ENCODE measurements around the gene PI4K2B. TPM values are rescaled to one million over a fixed set of nuclear protein-coding genes. Genes with fewer than 3 reads are reported as not detected.
"Not testable (repeated sequence)": the region's sequence is repeated elsewhere in the genome, so short reads cannot be mapped to it uniquely, and the experiment has no call there.

PI4K2B gene
- total RNA-seq, 2 experiments from 2014 or later, result 40.0 to 40.6 TPM

DNA sequence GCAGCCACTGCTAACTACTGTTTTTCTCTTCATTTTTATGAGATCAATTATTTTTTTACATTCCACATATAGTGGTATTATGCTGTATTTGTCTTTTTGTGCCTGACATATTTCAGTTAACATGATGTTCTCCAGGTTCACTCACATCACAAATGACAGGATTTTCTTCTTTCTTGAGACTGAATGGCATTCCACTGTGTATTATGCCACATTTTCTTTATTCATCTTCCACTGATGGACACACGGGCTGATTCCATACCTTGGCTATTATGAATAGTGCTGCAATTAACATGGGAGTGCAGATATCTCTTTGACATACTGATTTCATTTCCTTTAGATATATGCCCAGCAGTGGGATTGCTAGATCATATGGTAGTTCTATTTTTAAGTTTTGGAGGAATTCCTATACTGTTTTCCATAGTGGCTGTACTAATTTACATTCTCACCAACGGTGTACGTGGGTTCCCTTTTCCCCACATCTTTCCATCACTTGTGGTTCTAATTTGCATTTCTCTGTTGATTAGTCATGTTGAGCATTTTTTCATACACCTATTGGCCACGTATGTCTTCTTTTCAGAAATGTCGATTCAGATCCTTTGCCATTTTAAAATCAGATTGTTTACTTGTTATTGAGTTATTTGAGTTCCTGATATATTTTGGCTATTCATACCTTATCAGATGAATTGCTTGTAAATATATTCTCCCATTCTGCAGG is 63.9 kb downstream of the PI4K2B start:
- ChIA-PET POLR2A (no interaction called here), CTCF (no interaction called here)

- ChIA-PET CTCF (interaction anchor here (1.0 to 2.1 kb wide), 2 partner anchors 11 to 13 kb away, joined by 3 to 9 read pairs; partner anchors contain the start of gene ZCCHC4), POLR2A (no interaction called here)
Measured at GRCh38 chr4:25299476-25300203, 65.8 kb downstream of the PI4K2B start.

DNA sequence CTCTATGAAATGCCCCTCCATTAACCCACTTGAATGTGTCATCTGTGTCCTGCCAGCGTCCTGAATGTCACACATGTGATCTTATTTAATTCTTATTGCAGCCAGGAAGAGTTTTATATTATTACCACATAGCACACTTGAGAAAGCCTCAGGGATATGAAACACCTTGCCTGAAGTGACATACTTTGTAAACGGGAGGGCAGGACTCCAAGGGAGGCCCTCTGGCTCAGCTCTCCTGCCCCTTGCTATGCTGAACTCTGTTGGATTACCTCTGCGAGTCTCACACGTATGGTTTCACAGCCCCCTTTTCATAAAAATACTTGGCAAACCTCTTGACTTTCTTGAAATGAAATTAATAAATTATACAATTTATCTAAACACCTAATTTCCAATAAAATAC is 67.6 kb downstream of the PI4K2B start:
- ChIA-PET POLR2A (no interaction called here), CTCF (no interaction called here)

DNA sequence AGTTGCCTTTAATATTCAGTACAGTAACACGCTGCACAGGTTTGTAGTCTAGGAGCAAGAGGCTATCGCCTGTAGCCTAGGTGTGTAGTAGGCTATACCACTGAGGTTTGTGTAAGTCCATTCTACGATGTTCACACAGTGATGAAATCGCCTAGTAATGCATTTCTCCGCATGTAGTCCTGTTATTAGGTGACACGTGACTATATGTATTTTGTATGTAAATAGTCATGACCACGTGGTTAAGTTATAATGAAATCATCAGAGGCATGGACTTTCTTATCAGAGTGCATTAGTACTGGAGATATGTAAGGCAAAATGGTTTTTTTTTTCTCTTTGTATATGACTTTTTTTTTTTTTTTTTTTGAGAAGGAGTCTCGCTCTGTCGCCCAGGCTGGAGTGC is 68.8 kb downstream of the PI4K2B start:
- CTCF ChIA-PET, result interaction anchor here (1.9 kb wide), 1 partner anchor 10 kb away, joined by 6 read pairs; the partner anchor contains the start of gene ZCCHC4
- POLR2A ChIA-PET, result no interaction called here

- POLR2A ChIA-PET, result no interaction called here
Measured at GRCh38 chr4:25303578-25303977, 69.7 kb downstream of the PI4K2B start.

DNA sequence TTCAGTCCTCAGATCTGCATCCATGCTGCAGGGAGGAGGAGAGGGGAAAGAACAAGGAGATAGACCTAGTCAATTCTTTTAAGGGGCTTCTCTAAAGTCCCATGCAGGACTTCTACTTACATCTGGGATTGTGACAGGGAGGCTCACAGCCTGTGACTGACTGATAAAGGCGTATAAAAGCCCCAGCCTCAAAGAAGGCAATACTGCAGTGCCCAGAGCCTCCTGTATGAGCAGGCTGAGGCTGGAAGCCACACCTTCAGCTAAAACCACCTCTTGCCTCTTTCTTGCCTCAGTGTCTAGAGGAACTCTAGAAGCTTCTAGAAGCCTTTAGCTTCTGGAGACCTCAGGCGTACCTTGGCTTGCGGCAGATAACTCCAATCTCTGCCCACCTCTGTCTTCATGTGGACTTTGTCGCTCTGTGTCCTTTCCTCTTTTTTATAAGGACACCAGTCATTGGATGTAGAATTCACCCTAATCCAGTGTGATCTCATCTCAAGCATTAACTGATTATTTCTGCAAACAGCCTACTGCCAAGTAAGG is 72.8 kb downstream of the PI4K2B start:
- ChIA-PET CTCF (no interaction called here), POLR2A (no interaction called here)

More at GRCh38 chr4:25303578-25303977, 69.7 kb downstream of the PI4K2B start:
- CTCF ChIA-PET, result interaction anchor here (1.9 kb wide), 1 partner anchor 9 kb away, joined by 6 read pairs; the partner anchor contains the start of gene ZCCHC4

GRCh38 chr4:25307596-25307995 is 73.8 kb downstream of the PI4K2B start:
- ChIA-PET CTCF (no interaction called here), POLR2A (no interaction called here)

- CTCF ChIA-PET, result no interaction called here
- POLR2A ChIA-PET, result no interaction called here
Measured at GRCh38 chr4:25308306-25308705, 74.5 kb downstream of the PI4K2B start.

DNA sequence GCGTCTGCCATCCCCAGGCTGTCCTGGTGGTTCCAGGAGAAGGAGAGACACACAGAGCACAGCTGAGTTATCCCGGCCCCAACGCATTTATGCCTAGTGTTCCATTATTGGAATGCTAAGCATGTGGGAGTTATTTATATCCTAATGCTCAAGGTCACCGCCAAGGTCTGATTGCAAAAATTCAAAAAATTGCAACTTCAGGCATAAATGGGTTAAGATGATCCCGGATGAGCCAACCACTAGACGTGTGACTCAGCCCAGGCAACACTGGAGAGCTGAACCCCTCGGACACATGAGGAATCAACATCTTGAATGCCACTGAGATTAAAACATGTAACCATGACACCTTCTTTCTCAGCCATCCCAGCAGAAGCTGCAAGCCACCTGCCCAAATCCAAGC is 74.9 kb downstream of the PI4K2B start:
- POLR2A ChIA-PET, result no interaction called here
- CTCF ChIA-PET, result no interaction called here

- ChIA-PET CTCF (interaction anchor here (1.3 kb wide), 1 partner anchor 11 kb away, joined by 3 read pairs; no protein-coding TSS in a partner anchor), POLR2A (no interaction called here)
Measured at GRCh38 chr4:25310066-25310802, 76.4 kb downstream of the PI4K2B start.

- POLR2A ChIA-PET, result no interaction called here
- CTCF ChIA-PET, result interaction anchor here (0.6 to 2.1 kb wide), 3 partner anchors 12 to 77 kb away, joined by 3 to 18 read pairs (median 6); partner anchors contain the start of gene PI4K2B
Measured at GRCh38 chr4:25310803-25311166, 77.0 kb downstream of the PI4K2B start.

DNA sequence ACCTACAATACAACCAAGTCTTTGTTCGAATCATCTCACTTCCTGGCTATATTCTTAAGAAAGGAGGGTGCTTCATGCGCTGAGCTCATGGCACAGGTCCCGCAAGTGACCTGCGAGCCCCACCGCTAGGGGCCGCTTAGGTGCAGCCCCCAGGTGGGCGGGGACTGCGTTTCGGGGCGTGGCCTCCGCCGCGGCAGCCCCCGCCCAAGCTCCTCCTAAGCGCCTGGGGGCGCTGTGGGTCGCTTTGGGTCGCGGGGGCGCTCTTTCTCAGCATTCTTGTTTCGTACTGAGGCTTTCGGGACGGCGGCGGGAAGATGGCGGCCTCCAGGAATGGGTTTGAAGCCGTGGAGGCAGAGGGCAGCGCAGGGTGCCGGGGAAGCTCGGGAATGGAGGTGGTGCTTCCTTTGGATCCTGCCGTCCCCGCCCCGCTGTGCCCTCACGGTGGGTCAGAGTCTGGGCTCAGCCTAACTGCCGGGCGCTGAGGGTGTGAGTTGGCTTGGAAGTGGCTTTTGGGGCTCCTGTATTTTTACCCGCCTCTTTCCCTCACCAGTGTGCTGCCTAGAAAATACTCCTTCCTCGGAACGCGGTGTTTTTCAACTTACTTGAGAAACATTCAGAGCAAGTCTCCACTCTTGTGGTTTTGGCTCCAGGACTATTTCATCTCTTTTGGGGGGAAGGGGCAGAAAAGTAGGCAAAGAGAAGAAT is 78.8 kb downstream of the PI4K2B start, which contains the start of gene ZCCHC4:
ZCCHC4 (plus strand) TSS at position 279 of the 705 bp plus-strand sequence; CDS start at position 315, 36 bp downstream.
- POLR2A ChIA-PET, result interaction anchor here (0.8 to 1.8 kb wide), 7 partner anchors 8 to 152 kb away, joined by 3 to 16 read pairs (median 6); partner anchors contain the start of genes ANAPC4, PI4K2B and SEPSECS

DNA sequence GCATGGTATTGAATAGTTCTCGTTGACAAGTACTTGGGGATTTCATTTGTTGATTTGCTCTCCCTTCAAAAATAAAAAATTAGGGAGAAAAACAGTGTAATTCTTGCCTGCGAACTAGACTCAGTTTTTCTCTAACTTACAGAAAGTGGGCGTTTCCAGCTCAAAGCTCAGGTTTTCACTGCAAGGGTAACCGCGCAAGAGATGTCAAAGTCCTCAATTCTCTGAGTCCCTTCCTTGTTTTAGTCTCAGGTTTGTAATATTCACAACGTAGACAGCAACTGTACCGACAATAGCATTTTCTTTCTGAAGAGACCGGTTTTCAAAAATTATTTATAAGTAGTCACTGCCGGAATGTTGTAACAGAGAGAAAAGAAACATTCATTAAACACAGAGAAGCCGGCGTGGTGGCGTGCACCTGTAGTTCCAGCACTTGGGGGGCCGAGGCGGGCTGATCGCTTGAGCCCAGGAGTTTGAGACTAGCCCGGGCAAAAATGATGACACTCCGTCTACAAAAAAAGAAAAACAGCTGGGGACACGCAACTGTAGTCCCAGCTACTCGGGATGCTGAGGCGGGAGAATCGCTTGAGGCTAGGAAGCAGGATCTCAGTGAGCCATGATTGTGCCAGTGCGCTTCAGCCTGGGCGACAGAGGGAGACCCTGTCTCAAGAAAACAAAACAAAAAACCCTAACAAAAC is 79.5 kb downstream of the PI4K2B start:
- CTCF ChIA-PET, result interaction anchor here (0.6 to 3.5 kb wide), 11 partner anchors 10 to 718 kb away, joined by 3 to 22 read pairs (median 6); partner anchors contain the start of genes ANAPC4 and PI4K2B
- POLR2A ChIA-PET, result interaction anchor here (1.1 to 1.8 kb wide), 4 partner anchors 8 to 153 kb away, joined by 4 to 16 read pairs (median 8); partner anchors contain the start of genes PI4K2B and SEPSECS

More for the DNA sequence above, 78.8 kb downstream of the PI4K2B start, which contains the start of gene ZCCHC4:
- CTCF ChIA-PET, result interaction anchor here (0.6 to 3.5 kb wide), 25 partner anchors 9 to 717 kb away, joined by 3 to 22 read pairs (median 4); partner anchors contain the start of genes ANAPC4, PI4K2B and SEPSECS

- ChIA-PET POLR2A (interaction anchor here (1.5 kb wide), 1 partner anchor 8 kb away, joined by 6 read pairs; the partner anchor contains the start of gene ZCCHC4), CTCF (interaction anchor here (0.9 to 2.2 kb wide), 3 partner anchors 8 to 87 kb away, joined by 3 to 11 read pairs (median 6); partner anchors contain the start of gene ZCCHC4)
Measured at GRCh38 chr4:25320336-25320735, 86.5 kb downstream of the PI4K2B start.

DNA sequence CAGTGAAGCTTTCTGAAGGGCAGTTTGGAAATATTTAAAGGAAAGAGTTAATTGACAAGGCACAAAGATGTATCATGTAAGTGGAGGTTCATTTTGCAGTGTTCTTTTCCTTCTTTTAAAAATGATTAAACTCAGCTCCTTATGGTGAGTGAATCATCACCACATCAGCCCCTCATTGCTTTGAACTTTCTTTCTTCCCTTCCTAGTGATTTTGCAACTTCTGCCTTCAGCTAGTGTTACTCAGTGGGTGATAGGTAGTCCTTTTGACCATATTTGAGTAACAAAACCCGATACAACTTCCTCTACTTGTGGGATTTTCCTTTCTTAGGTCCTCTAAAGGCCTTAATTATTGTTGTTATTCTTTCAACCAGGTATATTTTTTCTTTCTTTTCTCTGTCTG is 86.9 kb downstream of the PI4K2B start:
- ChIA-PET POLR2A (interaction anchor here (1.5 kb wide), 1 partner anchor 8 kb away, joined by 6 read pairs; the partner anchor contains the start of gene ZCCHC4), CTCF (interaction anchor here (0.9 to 2.2 kb wide), 3 partner anchors 8 to 87 kb away, joined by 3 to 11 read pairs (median 6); partner anchors contain the start of gene ZCCHC4)

- ChIA-PET POLR2A (interaction anchor here (1.5 kb wide), 1 partner anchor 9 kb away, joined by 6 read pairs; the partner anchor contains the start of gene ZCCHC4), CTCF (interaction anchor here (0.9 to 2.2 kb wide), 3 partner anchors 8 to 10 kb away, joined by 3 to 11 read pairs (median 6); partner anchors contain the start of gene ZCCHC4)
Measured at GRCh38 chr4:25321703-25322102, 87.9 kb downstream of the PI4K2B start.

DNA sequence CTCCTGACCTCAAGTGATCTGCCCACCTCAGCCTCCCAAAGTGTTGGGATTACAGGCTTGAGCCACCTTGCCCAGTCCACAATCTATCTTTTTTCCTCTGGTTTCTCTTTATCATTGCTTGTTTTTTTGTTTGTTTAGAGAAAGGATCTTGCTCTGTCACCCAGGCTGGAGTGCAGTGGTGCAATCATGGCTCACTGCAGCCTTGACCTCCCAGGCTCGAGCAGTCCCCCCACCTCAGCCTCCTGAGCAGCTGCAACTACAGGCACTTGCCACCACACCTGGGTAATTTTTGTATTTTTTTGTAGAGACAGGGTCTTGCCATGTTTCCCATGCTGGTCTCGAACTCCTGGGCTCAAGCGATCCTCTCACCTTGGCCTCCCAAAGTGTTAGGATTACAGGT is 94.6 kb downstream of the PI4K2B start:
- CTCF ChIA-PET, result interaction anchor here (5.1 kb wide), 1 partner anchor 16 kb away, joined by 22 read pairs; the partner anchor contains the start of gene ZCCHC4
- POLR2A ChIA-PET, result not testable (repeated sequence)
